MCF 10A (cell line): ENCODE data around the gene NOL4L. TPM values are rescaled to one million over a fixed set of nuclear protein-coding genes. Genes with fewer than 3 reads are reported as not detected.

Experiments
- BruUV-seq: library from RNA; stranded (reverse); fragments of 400-500 nt; replicated peaks from 2 replicates; lab custom pipeline; 2021; lab: Mats Ljungman, UMichigan
- CTCF ChIA-PET: fragments of 300-600 bp; sonication (Branson Sonifier 250); formaldehyde crosslinking; extraction: SDS; loops from one replicate; lab custom pipeline; 2021; ENCODE audit warnings: antibody characterized with exemption, inconsistent platforms; lab: Yijun Ruan, JAX
- POLR2A ChIA-PET: fragments of 300-600, 350-650 bp; sonication (Branson Sonifier 250); formaldehyde crosslinking; extraction: SDS; loops from one replicate; lab custom pipeline; 2020; ENCODE audit warnings: antibody characterized with exemption, inconsistent platforms; lab: Yijun Ruan, JAX
- DNase-seq: peaks from one replicate; pipeline ENCODE4 v3.0.0-alpha.2; 2018; ENCODE audit not compliant: unreplicated experiment
- H3K27ac Mint-ChIP-seq: one replicate; pipeline ENCODE4 v1.8.0; 2022; ENCODE audit warnings: mild to moderate bottlenecking, low read depth, mixed read lengths; ENCODE audit not compliant: unreplicated experiment
- H3K27me3 Mint-ChIP-seq: one replicate; pipeline ENCODE4 v1.8.0; 2022; ENCODE audit warnings: mixed read lengths; ENCODE audit not compliant: insufficient read depth, unreplicated experiment
- H3K36me3 Mint-ChIP-seq: one replicate; pipeline ENCODE4 v1.8.0; 2022; ENCODE audit warnings: mild to moderate bottlenecking, moderate library complexity, mixed read lengths; ENCODE audit not compliant: insufficient read depth, unreplicated experiment
- H3K4me1 Mint-ChIP-seq: one replicate; pipeline ENCODE4 v1.8.0; 2022; ENCODE audit warnings: mixed read lengths; ENCODE audit not compliant: insufficient read depth, unreplicated experiment
- H3K4me3 Mint-ChIP-seq: one replicate; pipeline ENCODE4 v1.8.0; 2022; ENCODE audit warnings: mild to moderate bottlenecking, moderate library complexity, mixed read lengths; ENCODE audit not compliant: unreplicated experiment
- H3K9me3 Mint-ChIP-seq: one replicate; pipeline ENCODE4 v1.8.0; 2022; ENCODE audit warnings: mixed read lengths; ENCODE audit not compliant: unreplicated experiment
- CTCF ChIP-seq: fragments of 200-600 bp; IDR thresholded peaks from one replicate; pipeline ENCODE4 v1.8.0; 2022; ENCODE audit warnings: antibody characterized with exemption, mild to moderate bottlenecking; ENCODE audit not compliant: unreplicated experiment
- intact Hi-C: fragments of 100-400 bp; cut with micrococcal nuclease; formaldehyde crosslinking; loops from 2 replicates; pipeline ENCODE4 v1.14.1; 2022
- total RNA-seq: library from RNA; stranded (reverse); gene quantifications from 2 replicates; pipeline ENCODE4 v1.2.3, GENCODE V29; 2022

NOL4L gene
- total RNA-seq, 1 experiment from 2014 or later = 3.3 TPM

GRCh38 chr20:32480371-32481241 lies 104.5 kb downstream of the NOL4L start:
- Mint-ChIP-seq H3K9me3 (no peaks in the 10 kb centered on the region), H3K36me3 (no peaks in the 10 kb centered on the region), H3K27me3 (peaks cover under 1% of the 10 kb centered on the region), H3K4me3 (no peak overlapping the region), H3K4me1 (peaks cover 19% of the 10 kb centered on the region), H3K27ac (no peak overlapping the region)
- ChIA-PET POLR2A (no interaction called here), CTCF (interaction anchor here (0.5 to 0.8 kb wide), 4 partner anchors 10 to 628 kb away, joined by 3 read pairs; partner anchors contain the start of gene C20orf203)
- TF ChIP-seq CTCF = no peak
- no peak for DNase-seq
- no TSS peak for BruUV-seq
- intact Hi-C loops = no loop called here

DNA sequence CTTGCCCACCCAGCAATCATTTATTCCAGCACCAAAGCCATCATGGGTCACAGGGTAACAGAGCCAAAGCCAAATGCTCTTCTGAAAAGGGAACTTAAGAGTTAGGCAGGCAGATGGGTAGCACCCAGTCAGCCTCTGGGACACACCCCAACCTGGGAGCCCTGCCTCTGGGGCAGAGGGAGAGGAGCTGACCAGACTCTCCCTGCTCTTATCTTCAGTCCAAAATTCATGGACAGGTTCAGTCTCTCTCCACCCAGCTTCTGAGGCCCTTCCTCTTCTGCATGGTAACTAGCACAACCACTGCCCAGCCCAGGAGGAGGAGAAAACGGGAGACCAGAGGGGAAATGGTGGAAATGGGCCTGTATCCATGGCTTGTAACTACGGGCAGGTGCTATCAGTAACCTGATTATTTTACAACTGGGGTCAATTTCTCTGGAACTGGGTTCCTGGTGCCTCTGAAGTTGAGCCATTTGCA lies 105.4 kb downstream of the NOL4L start:
- no peak for DNase-seq
- Mint-ChIP-seq H3K27ac (no peak overlapping the region), H3K4me1 (peaks cover 18% of the 10 kb centered on the region), H3K27me3 (no peaks in the 10 kb centered on the region), H3K36me3 (no peaks in the 10 kb centered on the region), H3K4me3 (no peak overlapping the region), H3K9me3 (no peaks in the 10 kb centered on the region)
- TF ChIP-seq CTCF = no peak
- intact Hi-C loops = no loop called here
- no TSS peak for BruUV-seq
- POLR2A ChIA-PET = no interaction called here
- CTCF ChIA-PET = interaction anchor here (0.7 to 0.8 kb wide), 2 partner anchors 9 to 48 kb away, joined by 3 read pairs; no protein-coding TSS in a partner anchor

DNA sequence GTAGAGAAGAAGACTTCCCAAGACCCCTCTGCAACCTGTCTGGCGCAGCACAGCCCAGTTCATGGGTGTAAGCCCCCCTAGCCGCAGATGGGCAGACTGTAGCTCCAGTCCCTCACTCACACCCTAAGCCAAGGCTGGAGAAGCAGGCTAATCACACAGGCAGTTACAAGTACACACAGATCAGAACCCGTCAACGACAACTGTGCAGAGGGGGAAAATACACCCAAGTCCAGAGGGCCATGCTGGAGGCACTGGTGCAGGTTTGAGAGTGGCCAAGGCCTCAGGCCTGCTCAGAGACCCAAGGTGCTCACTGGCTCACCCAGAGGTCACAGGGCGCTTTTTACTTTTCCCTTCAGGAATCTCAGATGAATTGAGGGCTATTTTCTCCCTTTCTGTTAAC lies 106.1 kb downstream of the NOL4L start:
- POLR2A ChIA-PET = no interaction called here
- no peaks in the 10 kb centered on the region for H3K36me3 Mint-ChIP-seq
- BruUV-seq = no TSS peak
- no peak for DNase-seq
- no peaks in the 10 kb centered on the region for H3K27me3 Mint-ChIP-seq
- CTCF ChIA-PET = no interaction called here
- H3K4me3 Mint-ChIP-seq = no peak overlapping the region
- peaks cover 18% of the 10 kb centered on the region for H3K4me1 Mint-ChIP-seq
- H3K27ac Mint-ChIP-seq = no peak overlapping the region
- TF ChIP-seq CTCF = no peak
- intact Hi-C loops = no loop called here
- no peaks in the 10 kb centered on the region for H3K9me3 Mint-ChIP-seq

DNA sequence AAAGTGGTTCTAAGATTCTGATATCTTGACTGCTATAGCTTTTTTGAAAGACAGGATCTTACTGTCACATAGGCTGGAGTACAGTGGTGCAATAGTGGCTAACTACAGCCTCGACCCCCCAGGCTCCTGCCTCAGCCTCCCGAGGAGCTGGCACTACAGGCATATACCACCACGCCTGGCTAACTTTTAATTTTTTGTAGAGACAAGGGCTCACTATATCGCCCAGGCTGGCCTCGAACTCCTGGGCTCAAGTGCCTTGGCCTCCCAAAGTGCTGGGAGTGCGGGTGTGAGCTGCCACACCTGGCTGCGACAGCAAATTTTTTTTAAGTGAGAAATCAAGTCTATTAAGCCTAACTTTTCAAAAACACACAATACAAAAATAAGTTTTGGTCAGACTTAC lies 106.6 kb downstream of the NOL4L start:
- intact Hi-C loops = no loop called here
- CTCF ChIA-PET = no interaction called here
- Mint-ChIP-seq H3K4me1 (peaks cover 18% of the 10 kb centered on the region), H3K27ac (no peak overlapping the region), H3K36me3 (no peaks in the 10 kb centered on the region), H3K4me3 (no peak overlapping the region), H3K27me3 (no peaks in the 10 kb centered on the region), H3K9me3 (no peaks in the 10 kb centered on the region)
- POLR2A ChIA-PET = no interaction called here
- no peak for TF ChIP-seq CTCF
- no peak for DNase-seq
- no TSS peak for BruUV-seq
